Endothelial cell (in vitro differentiated cells): ENCODE measurements around the gene KDM5B. TPM values are rescaled to one million over a fixed set of nuclear protein-coding genes. Genes with fewer than 3 reads are reported as not detected.

Experiments
- DNase-seq: peaks from one replicate; pipeline ENCODE4 v3.0.0; 2021; ENCODE audit warnings: low spot score
- H3K27ac Mint-ChIP-seq: one replicate; pipeline ENCODE4 v1.8.0; 2021; ENCODE audit warnings: mixed read lengths, inconsistent platforms; ENCODE audit not compliant: unreplicated experiment
- H3K27me3 Mint-ChIP-seq: one replicate; pipeline ENCODE4 v1.8.0; 2021; ENCODE audit warnings: mild to moderate bottlenecking, moderate library complexity, mixed read lengths, inconsistent platforms; ENCODE audit not compliant: unreplicated experiment
- H3K36me3 Mint-ChIP-seq: one replicate; pipeline ENCODE4 v1.8.0; 2021; ENCODE audit warnings: mild to moderate bottlenecking, low read depth, mixed read lengths, inconsistent platforms; ENCODE audit not compliant: unreplicated experiment
- H3K4me1 Mint-ChIP-seq: one replicate; pipeline ENCODE4 v1.8.0; 2021; ENCODE audit warnings: mild to moderate bottlenecking, mixed read lengths, inconsistent platforms; ENCODE audit not compliant: unreplicated experiment
- H3K4me3 Mint-ChIP-seq: one replicate; pipeline ENCODE4 v1.8.0; 2021; ENCODE audit warnings: mild to moderate bottlenecking, mixed read lengths, inconsistent platforms; ENCODE audit not compliant: unreplicated experiment
- H3K9me3 Mint-ChIP-seq: one replicate; pipeline ENCODE4 v1.8.0; 2021; ENCODE audit warnings: mixed read lengths, inconsistent platforms; ENCODE audit not compliant: unreplicated experiment
- CTCF ChIP-seq: fragments of 200-600 bp; sonication (generic); IDR thresholded peaks from one replicate; pipeline ENCODE4 v1.5.0; 2021; ENCODE audit warnings: antibody characterized with exemption; ENCODE audit not compliant: unreplicated experiment
- total RNA-seq: library from RNA; stranded (reverse); fragmentation: NEBNext Ultra II Directional; extraction: Animal tissue kit (Norgen Biotek cat#: 25700); gene quantifications from one replicate; pipeline ENCODE4 v1.2.1, GENCODE V29; 2021; ENCODE audit not compliant: unreplicated experiment

KDM5B gene
- total RNA-seq, 1 donor from 2014 or later, result 195 TPM

- TF ChIP-seq CTCF, result no peak
- no peaks in the 10 kb centered on the region for H3K9me3 Mint-ChIP-seq
- H3K4me1 Mint-ChIP-seq, result peaks cover 32% of the 10 kb centered on the region
- H3K27ac Mint-ChIP-seq, result peak within 1 kb of the TSS; percentile 92
- peak; percentile 95 for DNase-seq
- H3K36me3 Mint-ChIP-seq, result peaks cover 18% of the 10 kb centered on the region
- H3K27me3 Mint-ChIP-seq, result peaks cover 35% of the 10 kb centered on the region
- H3K4me3 Mint-ChIP-seq, result peak within 1 kb of the TSS; percentile 94
Measured at GRCh38 chr1:202810615-202811295, 2.5 kb upstream of the KDM5B start, which contains the start of gene PCAT6. Gene PCAT6, plus strand, starts transcription at chr1:202810954.

- TF ChIP-seq CTCF, result no peak
- no peak for DNase-seq
- Mint-ChIP-seq H3K9me3 (no peaks in the 10 kb centered on the region), H3K4me1 (peaks cover 32% of the 10 kb centered on the region), H3K36me3 (peaks cover 18% of the 10 kb centered on the region), H3K4me3 (peak overlapping the region; percentile 92), H3K27ac (peak overlapping the region; percentile 92), H3K27me3 (peaks cover 35% of the 10 kb centered on the region)
Measured at GRCh38 chr1:202810193-202810614, 2.0 kb upstream of the KDM5B start.

- Mint-ChIP-seq H3K27me3 (peaks cover 35% of the 10 kb centered on the region), H3K4me3 (peak overlapping the region; percentile 92), H3K27ac (peak overlapping the region; percentile 52), H3K9me3 (no peaks in the 10 kb centered on the region), H3K4me1 (peaks cover 32% of the 10 kb centered on the region), H3K36me3 (peaks cover 18% of the 10 kb centered on the region)
- TF ChIP-seq CTCF, result no peak
- no peak for DNase-seq
Measured at GRCh38 chr1:202809597-202810159, 1.5 kb upstream of the KDM5B start.

- Mint-ChIP-seq H3K4me3 (peak overlapping the region; percentile 92), H3K4me1 (peaks cover 38% of the 10 kb centered on the region), H3K27ac (no peak overlapping the region), H3K27me3 (peaks cover 29% of the 10 kb centered on the region), H3K36me3 (peaks cover 13% of the 10 kb centered on the region), H3K9me3 (no peaks in the 10 kb centered on the region)
- peak; percentile 15 for DNase-seq
- no peak for TF ChIP-seq CTCF
Measured at GRCh38 chr1:202807451-202807925, 733 bp downstream of the KDM5B start.
